ENCODE results near the gene SPN.
A peak's percentile ranks its signal among the peaks of the same experiment; 100 is the strongest.

SPN gene

GRCh38 chr16:29641561-29641960, 21.5 kb upstream of the SPN start:
- TF ChIP-seq POU2F2 (IDR thresholded peaks at IDR 0.05; ENCODE audit: low read depth, low read length), result no peak
- TF ChIP-seq POLR2A (IDR thresholded peaks at IDR 0.05; ENCODE audit: low read depth, low read length), result no peak
- no peak for TF ChIP-seq SPI1 (IDR thresholded peaks at IDR 0.05; ENCODE audit: low read depth, low read length)
- TF ChIP-seq POLR2AphosphoS5 (IDR thresholded peaks at IDR 0.05; ENCODE audit: low read depth, low read length), result no peak
- TF ChIP-seq TAF1 (IDR thresholded peaks at IDR 0.05; ENCODE audit: low read depth, low read length), result no peak
- no peak for TF ChIP-seq PAX5 (IDR thresholded peaks at IDR 0.05; ENCODE audit: insufficient read depth, low read length, severe bottlenecking)
- DNase-seq (ENCODE audit: insufficient read length, low spot score) (no peak), FAIRE-seq (no peak)

GRCh38 chr16:29643596-29643995, 19.5 kb upstream of the SPN start:
- FAIRE-seq, result no peak
- no peak for TF ChIP-seq POLR2A (IDR thresholded peaks at IDR 0.05; ENCODE audit: low read depth, low read length)
- no peak for TF ChIP-seq POLR2AphosphoS5 (IDR thresholded peaks at IDR 0.05; ENCODE audit: low read depth, low read length)
- no peak for TF ChIP-seq SPI1 (IDR thresholded peaks at IDR 0.05; ENCODE audit: low read depth, low read length)
- TF ChIP-seq TAF1 (IDR thresholded peaks at IDR 0.05; ENCODE audit: low read depth, low read length), result no peak
- no peak for TF ChIP-seq PAX5 (IDR thresholded peaks at IDR 0.05; ENCODE audit: insufficient read depth, low read length, severe bottlenecking)
- no peak for TF ChIP-seq POU2F2 (IDR thresholded peaks at IDR 0.05; ENCODE audit: low read depth, low read length)
- no peak for DNase-seq (ENCODE audit: insufficient read length, low spot score)

GRCh38 chr16:29644338-29644857, 18.6 kb upstream of the SPN start:
- peak; percentile 47; the same call in 1 of the 2 replicates for TF ChIP-seq POLR2AphosphoS5 (IDR thresholded peaks at IDR 0.05; ENCODE audit: low read depth, low read length)
- no peak for TF ChIP-seq TAF1 (IDR thresholded peaks at IDR 0.05; ENCODE audit: low read depth, low read length)
- TF ChIP-seq POLR2A (IDR thresholded peaks at IDR 0.05; ENCODE audit: low read depth, low read length), result peak; percentile 65
- no peak for TF ChIP-seq POU2F2 (IDR thresholded peaks at IDR 0.05; ENCODE audit: low read depth, low read length)
- no peak for TF ChIP-seq PAX5 (IDR thresholded peaks at IDR 0.05; ENCODE audit: insufficient read depth, low read length, severe bottlenecking)
- peak; percentile 75 for TF ChIP-seq SPI1 (IDR thresholded peaks at IDR 0.05; ENCODE audit: low read depth, low read length)
- DNase-seq (ENCODE audit: insufficient read length, low spot score) (no peak), FAIRE-seq (peak; percentile 91)

GRCh38 chr16:29644973-29645693, 17.9 kb upstream of the SPN start:
- TF ChIP-seq PAX5 (IDR thresholded peaks at IDR 0.05; ENCODE audit: insufficient read depth, low read length, severe bottlenecking), result no peak
- TF ChIP-seq POLR2AphosphoS5 (IDR thresholded peaks at IDR 0.05; ENCODE audit: low read depth, low read length), result peak; percentile 51; the same call in 1 of the 2 replicates
- FAIRE-seq (no peak), DNase-seq (ENCODE audit: insufficient read length, low spot score) (no peak)

- peak; percentile 46 for DNase-seq (ENCODE audit: insufficient read length, low spot score)
- TF ChIP-seq PAX5 (IDR thresholded peaks at IDR 0.05; ENCODE audit: insufficient read depth, low read length, severe bottlenecking), result no peak
- no peak for TF ChIP-seq POLR2A (IDR thresholded peaks at IDR 0.05; ENCODE audit: low read depth, low read length)
- TF ChIP-seq POU2F2 (IDR thresholded peaks at IDR 0.05; ENCODE audit: low read depth, low read length), result no peak
- no peak for TF ChIP-seq TAF1 (IDR thresholded peaks at IDR 0.05; ENCODE audit: low read depth, low read length)
- TF ChIP-seq POLR2AphosphoS5 (IDR thresholded peaks at IDR 0.05; ENCODE audit: low read depth, low read length), result no peak
- no peak for TF ChIP-seq SPI1 (IDR thresholded peaks at IDR 0.05; ENCODE audit: low read depth, low read length)
- peak; percentile 90 for FAIRE-seq
These were observed 17.3 kb upstream of the SPN start for GRCh38 chr16:29645694-29646187.

- TF ChIP-seq PAX5 (IDR thresholded peaks at IDR 0.05; ENCODE audit: insufficient read depth, low read length, severe bottlenecking) (no peak), SPI1 (IDR thresholded peaks at IDR 0.05; ENCODE audit: low read depth, low read length) (no peak), POLR2A (IDR thresholded peaks at IDR 0.05; ENCODE audit: low read depth, low read length) (no peak), POLR2AphosphoS5 (IDR thresholded peaks at IDR 0.05; ENCODE audit: low read depth, low read length) (no peak), POU2F2 (IDR thresholded peaks at IDR 0.05; ENCODE audit: low read depth, low read length) (no peak), TAF1 (IDR thresholded peaks at IDR 0.05; ENCODE audit: low read depth, low read length) (no peak)
- FAIRE-seq, result no peak
These were observed 16.1 kb upstream of the SPN start for GRCh38 chr16:29646947-29647346.

GRCh38 chr16:29649588-29650494, 13.2 kb upstream of the SPN start:
- DNase-seq (ENCODE audit: insufficient read length, low spot score), result no peak
- TF ChIP-seq SPI1 (IDR thresholded peaks at IDR 0.05; ENCODE audit: low read depth, low read length) (no peak), POU2F2 (IDR thresholded peaks at IDR 0.05; ENCODE audit: low read depth, low read length) (no peak), PAX5 (IDR thresholded peaks at IDR 0.05; ENCODE audit: insufficient read depth, low read length, severe bottlenecking) (no peak), POLR2AphosphoS5 (IDR thresholded peaks at IDR 0.05; ENCODE audit: low read depth, low read length) (no peak), TAF1 (IDR thresholded peaks at IDR 0.05; ENCODE audit: low read depth, low read length) (no peak), POLR2A (IDR thresholded peaks at IDR 0.05; ENCODE audit: low read depth, low read length) (no peak)
- no peak for FAIRE-seq

More at GRCh38 chr16:29646947-29647346, 16.1 kb upstream of the SPN start:
- no peak for DNase-seq (ENCODE audit: insufficient read length, low spot score)

GRCh38 chr16:29650771-29651170, 12.3 kb upstream of the SPN start:
- FAIRE-seq, result no peak
- TF ChIP-seq POLR2AphosphoS5 (IDR thresholded peaks at IDR 0.05; ENCODE audit: low read depth, low read length) (no peak), TAF1 (IDR thresholded peaks at IDR 0.05; ENCODE audit: low read depth, low read length) (no peak), POU2F2 (IDR thresholded peaks at IDR 0.05; ENCODE audit: low read depth, low read length) (no peak), SPI1 (IDR thresholded peaks at IDR 0.05; ENCODE audit: low read depth, low read length) (no peak), POLR2A (IDR thresholded peaks at IDR 0.05; ENCODE audit: low read depth, low read length) (no peak), PAX5 (IDR thresholded peaks at IDR 0.05; ENCODE audit: insufficient read depth, low read length, severe bottlenecking) (no peak)

More at GRCh38 chr16:29650771-29651170, 12.3 kb upstream of the SPN start:
- no peak for DNase-seq (ENCODE audit: insufficient read length, low spot score)

All from GM12891 (cell line).